NCI-H1417 (cell line): ENCODE measurements around the gene TMEM74B.
"Not testable (repeated sequence)": the region's sequence is repeated elsewhere in the genome, so short reads cannot be mapped to it uniquely, and the experiment has no call there.

ENCODE experiments used
- DNase-seq, 3 experiments: peaks; one replicate each; lab custom pipeline; 2025; lab: John Stamatoyannopoulos, UW

TMEM74B gene

DNA sequence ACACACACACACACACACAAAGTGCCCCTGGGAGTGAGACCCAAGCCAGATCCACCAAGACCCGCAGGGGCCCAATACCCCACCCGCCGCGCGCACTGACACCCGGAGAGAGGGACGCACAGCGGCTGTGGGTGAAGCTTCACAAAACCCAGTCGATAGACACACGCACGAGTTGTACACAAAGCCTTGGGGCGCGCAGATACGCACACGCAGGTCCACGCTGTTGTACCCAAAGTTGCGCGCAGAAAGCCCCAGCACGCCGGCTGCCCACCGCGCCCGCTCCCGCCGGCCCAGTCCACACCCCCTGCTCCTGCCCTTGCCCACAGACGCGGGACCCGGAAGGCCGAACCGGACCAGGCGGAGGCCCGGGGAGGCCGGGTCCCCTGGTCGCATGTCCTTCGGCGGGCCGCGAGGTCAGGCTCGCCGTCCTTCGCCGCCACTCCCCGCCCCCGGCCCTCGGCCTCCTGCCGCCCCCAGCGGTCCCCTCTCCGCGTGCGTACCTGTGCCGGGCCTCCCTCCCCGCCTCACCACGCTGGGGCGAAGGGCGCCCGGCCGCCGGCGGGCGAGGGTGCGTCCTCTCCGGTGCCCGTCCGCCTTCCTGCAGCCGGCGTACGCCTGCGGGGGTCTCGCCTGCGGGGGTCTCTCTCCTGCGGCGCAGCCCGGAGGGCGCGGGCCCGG lies at the start of gene TMEM74B:
TSS of gene TMEM74B (minus strand) at position 344 of the 678 bp plus-strand sequence. CDS start 1,180 bp downstream, outside the sequence.
- peak in 2 of 3 experiments; percentile 60 to 72 for DNase-seq

DNA sequence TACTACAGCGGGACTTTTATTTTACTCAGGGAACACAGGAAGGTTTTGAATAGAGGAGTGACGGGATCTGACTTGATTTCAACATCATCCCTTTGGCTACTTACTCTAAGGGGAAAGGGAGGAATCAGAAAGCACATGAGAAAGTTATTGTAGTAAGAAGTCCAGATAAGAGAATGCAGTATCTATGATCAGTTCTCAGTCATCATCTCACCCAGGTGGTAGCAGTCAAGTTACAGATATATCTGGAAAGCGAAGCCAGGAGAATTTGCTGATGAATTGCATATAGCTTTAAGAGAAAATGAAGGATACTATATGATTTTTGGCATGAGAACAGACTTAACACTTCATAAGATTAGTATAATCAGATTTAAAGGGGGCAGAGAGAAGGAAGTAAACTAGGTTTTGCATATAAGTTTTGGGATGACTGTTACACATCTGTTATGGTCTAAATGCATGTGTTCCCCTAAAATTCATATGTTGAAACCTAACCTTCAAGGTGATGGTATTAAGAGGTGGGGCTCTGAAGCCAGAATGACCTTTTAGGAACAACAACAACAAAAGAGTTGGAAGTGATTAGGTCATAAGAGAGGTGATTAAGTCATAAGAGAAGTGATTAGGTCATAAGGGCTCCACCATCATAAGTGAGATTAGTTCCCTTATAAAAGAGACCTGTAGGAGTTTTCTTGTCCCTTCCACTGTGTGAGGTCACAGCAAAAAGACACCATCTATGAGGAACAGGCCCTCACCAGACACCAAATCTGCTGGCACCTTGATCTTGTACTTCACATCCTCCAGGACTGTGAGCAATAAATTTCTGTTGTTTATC lies 47.7 kb upstream of the TMEM74B start:
- no peak for DNase-seq

DNA sequence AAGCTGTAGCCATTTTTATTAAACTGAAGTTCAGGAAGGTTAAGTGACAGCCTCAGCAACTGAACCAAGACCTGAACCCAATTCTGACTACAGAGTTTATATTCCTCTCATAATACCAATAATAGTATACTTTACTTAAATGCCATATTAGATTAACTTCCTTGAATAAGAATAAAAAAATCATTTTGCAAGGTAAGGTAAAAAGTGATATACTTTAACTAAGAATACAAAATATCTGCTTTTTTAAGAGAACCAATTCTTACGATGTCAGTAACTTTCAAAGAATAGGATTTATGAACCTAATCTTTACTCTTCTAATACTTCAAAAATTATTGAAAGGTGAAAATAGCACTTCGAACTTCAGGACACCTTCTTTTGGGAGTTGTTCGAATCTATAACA lies 44.8 kb upstream of the TMEM74B start:
- no peak for DNase-seq

DNA sequence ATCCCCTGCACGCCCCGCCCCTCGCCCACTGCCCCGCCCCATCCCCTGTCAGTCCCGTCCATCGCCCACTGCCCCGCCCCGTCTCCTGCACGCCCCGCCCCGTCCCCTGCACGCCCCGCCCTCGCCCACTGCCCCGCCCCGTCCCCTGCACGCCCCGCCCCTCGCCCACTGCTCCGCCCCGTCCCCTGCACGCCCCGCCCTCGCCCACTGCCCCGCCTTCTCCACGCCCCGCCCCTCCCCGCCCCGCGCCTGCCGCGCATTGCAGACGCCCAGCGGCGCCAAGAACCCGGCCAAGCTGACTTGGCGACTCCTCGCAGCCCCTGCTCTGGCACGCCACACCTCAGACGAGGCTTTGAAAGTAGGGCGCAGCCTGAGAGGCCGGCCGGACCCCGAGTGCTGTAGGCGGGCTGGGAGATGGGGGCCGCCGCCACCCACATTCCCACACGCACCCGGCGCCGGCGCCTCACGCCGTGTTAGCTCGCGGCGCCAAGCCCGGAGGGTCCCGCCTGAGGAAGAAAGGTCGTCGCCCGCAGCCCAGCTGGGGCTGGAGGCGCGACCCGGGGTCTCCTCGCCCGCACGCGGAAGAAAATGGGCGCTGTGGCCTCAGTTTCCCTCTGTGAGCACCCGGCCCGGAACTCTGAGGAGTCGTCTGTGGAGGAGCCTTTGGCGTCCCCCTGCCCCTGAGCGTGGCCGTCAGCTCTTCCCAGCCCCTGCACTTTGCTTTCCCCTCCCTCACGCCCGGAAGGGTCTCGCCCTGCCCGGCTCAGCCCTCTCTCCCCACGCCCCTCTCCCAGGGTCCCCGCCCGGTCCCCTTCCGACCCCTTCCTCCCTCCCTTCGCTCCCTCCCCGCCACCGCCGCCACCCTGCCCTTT lies 41.2 kb upstream of the TMEM74B start, which contains the start of gene RAD21L1:
TSS of gene RAD21L1 (plus strand) at position 262 of the 872 bp plus-strand sequence. CDS start 2,410 bp downstream, outside the sequence.
- DNase-seq, result peak; percentile 73 to 84 (median 78)

DNA sequence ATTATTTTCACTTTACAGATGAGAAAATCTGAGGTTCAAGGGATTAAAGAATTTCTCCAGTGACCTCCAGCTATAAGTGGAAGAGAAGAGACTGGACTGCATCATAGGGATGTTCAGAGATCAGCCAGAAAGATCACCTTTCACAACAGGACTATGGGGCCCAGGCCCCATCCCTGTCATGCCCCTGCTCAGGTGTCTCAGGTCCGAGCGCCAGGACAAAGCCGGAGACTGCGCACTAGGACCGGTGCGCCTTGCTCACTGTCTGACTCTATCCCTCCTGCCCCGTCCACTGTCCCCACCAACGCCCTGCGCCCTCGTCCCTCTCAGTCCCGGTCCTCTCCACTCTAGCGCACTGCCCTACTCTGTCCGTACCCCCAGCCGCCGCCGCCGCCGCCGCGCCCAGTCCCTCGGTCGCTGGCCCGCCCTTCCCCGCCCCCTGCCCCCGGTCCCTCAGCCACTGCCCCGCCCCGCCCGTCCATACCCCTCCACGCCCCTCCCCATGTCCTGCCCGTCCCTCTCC lies 40.5 kb upstream of the TMEM74B start:
- peak in 2 of 3 experiments; percentile 68 to 84 for DNase-seq

DNA sequence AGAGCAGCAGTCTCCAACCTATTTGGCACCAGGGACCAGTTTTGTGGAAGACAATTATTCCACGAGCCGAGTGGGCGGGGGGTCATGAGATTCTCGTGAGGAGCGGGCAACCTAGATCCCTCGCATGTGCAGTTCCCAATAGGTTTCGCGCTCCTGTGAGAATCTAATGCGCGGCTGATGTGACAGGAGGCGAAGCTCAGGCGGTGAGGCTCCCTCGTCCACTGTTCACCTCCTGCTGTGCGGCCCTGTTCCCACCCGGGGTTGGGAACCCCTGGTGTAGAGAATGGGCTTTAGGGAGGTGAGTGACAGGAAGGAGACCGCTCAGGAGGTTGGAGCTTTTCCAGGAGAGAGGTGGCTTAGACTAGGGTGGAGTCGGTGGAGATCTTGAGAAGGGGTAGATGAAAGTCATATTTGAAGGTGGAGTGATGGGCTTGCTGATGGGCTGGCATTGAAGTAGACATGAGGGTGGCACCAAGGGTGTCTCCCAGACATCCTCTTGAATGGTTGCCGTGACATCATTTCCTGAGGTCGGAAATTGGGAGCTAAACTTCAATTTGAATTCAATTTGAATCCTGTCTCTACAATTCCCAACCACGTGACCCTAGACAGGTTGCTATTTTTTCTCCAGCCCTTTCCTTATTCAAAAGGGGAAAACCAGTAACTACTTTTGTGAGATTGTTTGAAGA lies 39.6 kb upstream of the TMEM74B start:
- DNase-seq, result no peak

DNA sequence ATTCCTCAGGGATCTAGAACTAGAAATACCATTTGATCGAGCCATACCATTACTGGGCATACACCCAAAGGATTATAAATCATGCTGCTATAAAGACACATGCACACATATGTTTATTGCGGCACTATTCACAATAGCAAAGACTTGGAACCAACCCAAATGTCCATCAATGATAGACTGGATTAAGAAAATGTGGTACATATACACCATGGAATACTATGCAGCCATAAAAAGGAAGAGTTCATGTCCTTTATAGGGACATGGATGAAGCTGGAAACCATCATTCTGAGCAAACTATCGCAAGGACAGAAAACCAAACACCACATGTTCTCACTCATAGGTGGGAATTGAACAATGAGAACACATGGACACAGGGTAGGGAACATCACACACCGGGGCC lies 38.0 kb upstream of the TMEM74B start:
- DNase-seq, result not testable (repeated sequence)

DNA sequence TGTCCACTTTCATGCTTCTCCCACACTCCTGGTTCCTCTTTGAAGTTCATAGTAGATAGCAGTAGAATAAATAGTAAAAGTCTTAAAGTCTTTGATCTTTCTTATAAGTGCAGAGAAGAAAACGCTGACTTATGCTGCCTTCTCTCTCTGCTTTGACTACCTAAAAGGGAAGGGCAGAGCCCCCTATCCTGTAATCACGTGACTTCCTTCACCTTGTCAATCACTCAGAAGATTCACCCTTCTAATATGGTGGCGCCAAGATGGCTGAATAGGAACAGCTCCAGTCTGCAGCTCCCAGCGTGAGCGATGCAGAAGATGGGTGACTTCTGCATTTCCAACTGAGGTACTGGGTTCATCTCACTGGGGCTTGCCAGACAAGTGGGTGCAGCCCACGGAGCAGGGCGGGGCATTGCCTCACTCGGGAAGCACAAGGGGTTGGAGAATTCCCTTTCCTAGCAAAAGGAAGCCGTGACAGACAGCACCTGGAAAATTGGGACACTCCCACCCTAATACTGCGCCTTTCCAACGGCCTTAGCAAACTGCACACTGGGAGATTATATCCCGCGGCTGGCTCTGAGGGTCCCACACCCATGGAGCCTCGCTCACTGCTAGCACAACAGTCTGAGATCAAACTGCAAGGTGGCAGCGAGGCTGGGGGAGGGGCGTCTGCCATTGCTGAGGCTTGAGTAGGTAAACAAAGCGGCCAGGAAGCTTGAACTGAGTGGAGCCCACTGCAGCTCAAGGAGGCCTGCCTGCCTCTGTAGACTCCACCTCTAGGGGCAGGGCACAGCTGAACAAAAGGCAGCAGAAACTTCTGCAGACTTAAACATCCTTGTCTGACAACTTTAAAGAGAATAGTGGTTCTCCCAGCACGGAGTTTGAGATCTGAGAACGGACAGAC lies 32.0 kb upstream of the TMEM74B start:
- DNase-seq, result not testable (repeated sequence)

DNA sequence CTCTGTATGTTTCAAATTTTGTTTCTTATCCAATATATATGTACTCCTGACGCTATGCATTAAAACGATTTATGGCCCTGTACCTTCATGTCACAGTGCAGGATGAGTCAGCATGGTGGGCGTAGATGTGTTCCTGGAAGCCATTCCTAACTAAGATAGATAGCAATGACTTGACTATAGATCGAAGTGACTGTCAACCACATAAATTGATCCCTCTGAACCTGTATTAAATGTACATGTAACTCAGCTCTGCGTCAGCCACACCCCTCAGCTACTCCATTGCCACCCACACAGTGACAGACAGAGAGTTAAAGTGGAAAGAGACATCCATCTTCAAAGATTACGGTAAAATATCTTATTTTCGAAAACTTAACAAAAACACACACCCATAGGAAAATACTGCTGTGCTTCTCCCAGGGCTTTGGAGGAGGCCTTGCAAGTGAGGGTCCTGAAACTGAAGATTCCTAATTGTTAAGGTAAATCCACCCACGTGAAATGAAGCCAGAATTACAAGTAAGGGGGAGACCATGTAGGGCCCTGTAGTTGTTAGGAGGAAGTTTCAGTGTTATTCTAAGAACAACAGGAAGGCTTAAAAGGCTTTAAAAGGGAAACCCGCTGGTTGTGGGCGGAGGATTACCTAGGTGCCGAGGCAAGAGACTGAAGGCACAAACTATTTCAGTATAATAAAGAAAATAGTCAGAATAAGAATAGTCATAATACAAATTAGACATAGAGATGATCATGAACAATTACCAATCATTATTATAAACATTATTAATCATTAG lies 30.8 kb upstream of the TMEM74B start:
- DNase-seq, result no peak

DNA sequence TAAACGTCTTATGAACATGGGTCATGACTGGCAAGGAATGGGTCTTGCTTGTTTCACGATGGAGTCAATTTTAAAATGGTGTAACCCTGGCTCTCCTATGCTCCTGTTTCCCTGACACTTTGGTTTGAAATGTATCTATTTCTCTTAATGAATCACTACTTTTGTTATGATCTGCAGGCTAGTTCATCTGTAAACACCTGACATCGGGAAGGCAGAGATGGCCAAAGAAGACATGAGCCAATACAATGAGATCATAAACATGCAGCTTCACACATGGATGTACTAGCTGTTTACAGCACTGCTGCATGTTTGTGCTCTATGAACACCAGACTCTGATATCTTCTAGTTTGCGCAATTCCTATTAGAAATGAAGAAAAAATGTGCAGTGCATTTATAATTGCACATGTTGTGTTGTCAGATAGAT lies 30.1 kb upstream of the TMEM74B start:
- no peak for DNase-seq

DNA sequence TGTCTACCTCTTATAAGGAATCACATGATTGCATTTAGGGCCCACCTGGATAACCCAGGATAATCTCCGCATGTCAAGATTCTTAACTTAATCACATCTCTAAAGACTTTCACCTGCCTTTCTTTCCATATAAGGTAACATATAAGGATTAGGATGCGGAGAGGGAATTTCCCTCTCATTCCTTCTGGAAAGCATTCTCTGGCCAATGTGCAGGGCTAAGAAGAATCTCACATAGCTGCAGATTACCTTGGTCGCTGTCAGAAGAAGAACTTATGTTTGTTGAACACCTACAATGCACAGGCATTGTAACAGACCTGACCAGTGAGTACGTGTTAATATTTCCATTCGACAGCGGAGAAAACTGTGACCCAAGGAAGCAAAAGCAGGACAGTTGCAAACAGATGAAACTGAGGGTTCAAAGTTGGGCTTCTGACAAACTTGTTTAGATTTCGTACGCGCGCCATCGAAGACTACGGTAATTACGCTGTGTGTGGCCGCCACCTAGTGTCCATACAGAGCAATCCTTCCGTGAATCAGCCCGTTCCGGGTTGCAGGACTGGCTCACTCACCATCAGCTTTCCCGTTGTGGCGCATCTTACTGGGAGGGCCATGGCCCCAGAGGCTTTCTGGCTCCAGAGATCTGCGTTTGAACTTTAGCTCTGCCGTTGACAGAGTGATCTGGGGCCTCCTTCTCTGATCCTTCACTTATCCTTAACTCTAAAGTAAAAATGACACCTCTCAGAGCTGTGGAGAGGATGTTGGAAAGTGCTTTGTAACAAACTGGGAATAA lies 28.0 kb upstream of the TMEM74B start:
- peak; percentile 64 to 84 (median 65) for DNase-seq

DNA sequence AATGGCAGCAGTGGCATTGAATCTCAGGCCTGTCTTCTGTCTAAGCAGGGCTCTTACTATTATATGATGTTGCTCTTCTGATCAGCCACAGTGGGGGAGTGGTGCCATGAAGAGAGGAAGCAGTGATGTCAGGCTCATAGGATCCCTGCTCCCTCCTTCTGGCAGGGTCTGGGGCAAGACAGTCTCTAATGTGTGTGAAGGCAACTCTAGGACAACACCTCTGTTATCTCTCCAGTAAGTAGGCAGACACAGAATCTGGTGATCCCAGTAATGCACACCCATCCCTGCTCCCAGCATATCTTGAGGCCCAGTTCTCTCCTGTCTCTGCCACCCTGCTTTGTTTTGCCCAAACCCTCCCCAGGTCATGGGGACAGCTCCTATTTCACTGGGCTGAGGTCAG lies 27.2 kb upstream of the TMEM74B start:
- DNase-seq, result no peak

DNA sequence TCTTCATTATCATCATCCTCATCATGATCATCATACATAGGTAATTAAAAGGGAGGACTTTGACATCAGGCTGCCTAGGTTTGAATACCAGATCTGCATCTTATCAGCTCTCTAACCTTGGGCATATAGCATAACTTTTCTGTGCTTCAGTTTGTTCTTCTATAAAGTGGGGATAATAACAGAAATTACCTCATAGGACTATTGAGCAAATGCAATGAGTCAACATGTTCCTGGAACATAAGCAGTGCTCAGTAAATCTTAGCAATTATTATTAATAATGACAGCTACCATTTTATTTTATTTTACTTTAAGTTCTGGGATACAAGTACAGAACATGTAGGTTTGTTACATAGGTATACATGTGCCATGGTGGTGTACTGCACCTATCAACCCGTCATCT lies 25.7 kb upstream of the TMEM74B start:
- DNase-seq, result no peak

DNA sequence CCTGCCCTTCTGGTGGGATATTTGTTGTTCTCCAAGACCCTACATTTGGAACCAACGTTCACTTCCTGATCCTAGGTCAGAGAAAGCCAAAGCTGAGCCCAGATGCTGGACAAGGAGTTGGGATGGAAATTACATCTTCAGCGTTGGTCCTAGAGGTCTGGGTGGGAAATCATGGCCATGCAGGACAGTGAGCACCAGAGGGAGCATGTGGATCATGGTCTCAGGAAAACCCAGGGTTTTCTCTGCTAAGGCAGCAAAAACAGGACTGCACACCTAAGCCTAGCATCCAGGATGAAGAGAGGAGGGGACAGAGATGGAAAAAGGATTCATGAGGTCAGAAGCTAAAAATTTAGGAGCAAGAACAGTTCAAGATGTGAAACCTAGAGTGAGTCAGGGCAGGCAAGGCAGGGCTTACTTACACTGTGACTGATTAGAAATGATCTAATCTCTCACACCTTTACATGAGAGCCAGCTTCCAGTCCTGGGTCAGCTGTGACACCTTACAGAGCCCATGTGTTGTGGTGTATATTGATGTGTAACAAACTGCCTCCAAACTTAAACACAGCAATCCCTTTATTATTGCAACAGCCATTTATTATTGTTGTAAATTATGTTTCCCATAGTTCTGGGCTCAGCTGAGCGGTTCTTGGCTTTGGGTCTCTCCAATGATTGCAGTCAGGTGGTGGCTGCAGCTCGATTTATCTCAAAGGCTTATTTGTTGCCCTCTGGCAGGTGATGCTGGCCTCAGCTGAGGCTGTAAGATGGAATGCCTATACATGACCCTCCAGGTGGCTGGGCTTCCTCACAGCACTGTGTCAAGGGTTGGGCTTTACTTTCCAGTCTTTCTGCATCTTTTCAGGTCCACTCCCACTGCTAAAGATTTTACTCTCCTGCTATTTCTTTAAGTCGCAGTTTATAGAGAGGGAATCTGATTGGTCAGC lies 24.9 kb upstream of the TMEM74B start:
- peak in 1 of 3 experiments; percentile 49 for DNase-seq

DNA sequence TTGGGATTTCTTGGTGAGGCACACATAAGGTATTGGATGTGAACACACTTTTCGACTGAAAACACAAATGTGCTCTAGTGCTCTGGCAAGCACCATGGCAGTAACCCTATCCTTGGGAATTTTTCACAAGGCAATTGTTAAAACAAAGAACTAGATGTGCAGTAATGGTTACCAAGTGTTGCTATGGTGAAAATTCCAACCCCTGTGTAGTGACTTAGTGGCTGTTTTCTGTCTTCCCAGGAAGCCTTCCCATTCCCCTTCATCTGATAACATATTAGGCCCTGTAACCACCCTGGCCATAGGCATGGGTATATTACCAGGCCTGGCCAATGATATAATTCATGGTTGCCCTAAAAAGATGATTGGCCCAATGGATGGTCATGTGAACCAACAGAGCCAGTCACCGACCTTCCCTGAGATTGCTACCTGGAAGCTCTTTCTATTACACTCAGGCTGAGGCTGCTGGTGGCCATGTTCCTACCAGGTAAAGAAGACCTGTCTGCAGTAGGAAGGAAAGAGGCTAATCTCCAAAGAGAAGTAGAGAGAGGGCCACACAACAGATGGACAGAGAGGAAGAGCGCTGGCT lies 22.6 kb upstream of the TMEM74B start:
- no peak for DNase-seq

DNA sequence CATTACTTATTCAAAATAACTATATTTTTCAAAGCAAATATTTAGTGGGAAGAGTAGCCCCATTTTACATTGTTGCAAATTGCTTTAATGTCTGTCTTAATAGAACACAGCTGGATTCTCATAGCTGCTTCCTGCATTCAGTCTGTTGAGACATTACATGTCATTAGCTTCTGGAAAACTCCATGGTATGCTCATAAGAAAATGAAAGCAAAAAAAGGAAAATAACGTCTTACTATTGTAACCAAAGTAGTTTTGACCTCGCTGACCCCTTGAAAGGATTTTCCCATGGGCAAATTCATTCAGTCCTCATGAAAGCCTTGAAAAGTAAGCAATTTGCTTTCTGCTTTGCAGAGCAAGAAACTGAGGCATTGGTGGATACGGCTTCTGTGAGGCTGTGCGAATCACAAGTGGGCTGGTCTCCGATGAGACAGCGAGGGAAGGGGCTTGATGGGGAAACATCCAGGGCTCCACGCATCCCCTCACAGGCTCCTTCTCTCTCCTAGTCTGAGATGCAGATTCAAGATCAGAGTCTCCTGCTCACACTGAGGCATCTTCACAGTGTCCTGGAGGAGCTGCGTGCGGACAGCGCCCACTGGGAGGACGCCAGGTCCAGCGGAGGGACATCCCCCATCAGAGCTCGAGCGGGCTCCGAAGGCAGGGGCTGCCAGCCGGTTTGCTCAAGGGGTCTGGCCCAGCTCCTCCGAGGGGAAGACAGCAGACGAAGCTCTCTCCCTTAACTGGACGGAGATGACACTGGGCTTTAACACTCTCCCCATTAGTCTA lies 21.8 kb upstream of the TMEM74B start:
- no peak for DNase-seq
